Lower leg skin (tissue), 3 donors: Measurements from ENCODE around the gene RAPH1.

Experiments used
- CTCF ChIP-seq, 3 donors: fragments of 450-650 bp; IDR thresholded peaks; one replicate each; pipeline ENCODE4 v1.5.1; 2016; ENCODE audit warnings: antibody characterized with exemption in 3 of 3, mild to moderate bottlenecking in 3 of 3, moderate library complexity in 2 of 3
- POLR2A ChIP-seq, 2 donors: fragments of 450-650 bp; IDR thresholded peaks; one replicate each; pipeline ENCODE4 v1.6.1; 2016 to 2017; ENCODE audit warnings: antibody characterized with exemption in 2 of 2, mild to moderate bottlenecking in 1 of 2, moderate library complexity in 1 of 2

GRCh38 chr2:203498161-203498560 is 36.9 kb downstream of the RAPH1 start:
- no peak for TF ChIP-seq CTCF (IDR thresholded peaks at IDR 0.05)
- no peak for TF ChIP-seq POLR2A (IDR thresholded peaks at IDR 0.05)
